Aorta (tissue), 5 donors: ENCODE measurements around the gene COBL. TPM values are rescaled to one million over a fixed set of nuclear protein-coding genes. Genes with fewer than 3 reads are reported as not detected.

Experiments used
- ATAC-seq: fragments of 200-7000 bp; cut with Tn5 transposase; one replicate; pipeline ENCODE4 v1.9.1; 2022; ENCODE audit warnings: moderate library complexity; ENCODE audit not compliant: low FRiP score
- DNase-seq, 2 donors: peaks; one replicate each; pipeline ENCODE4 v3.0.0-alpha.2; 2020
- H3K27ac ChIP-seq, 2 donors: one replicate each; pipeline ENCODE4 v1.5.1; 2013; ENCODE audit warnings: low read length in 2 of 2, mild to moderate bottlenecking in 2 of 2, moderate library complexity in 2 of 2, control low read depth in 1 of 2, inconsistent platforms in 1 of 2, low read depth in 1 of 2
- H3K27me3 ChIP-seq, 2 donors: one replicate each; pipeline ENCODE4 v1.6.1; 2013; ENCODE audit warnings: control low read depth in 1 of 2, low read length in 1 of 2, mild to moderate bottlenecking in 1 of 2, moderate library complexity in 1 of 2; ENCODE audit not compliant: insufficient read depth in 2 of 2, control insufficient read depth in 1 of 2
- H3K36me3 ChIP-seq, 2 donors: one replicate each; pipeline ENCODE4 v1.6.1; 2013; ENCODE audit warnings: control low read depth in 1 of 2, low read length in 1 of 2, mild to moderate bottlenecking in 1 of 2; ENCODE audit not compliant: insufficient read depth in 2 of 2, control insufficient read depth in 1 of 2
- H3K4me1 ChIP-seq, 2 donors: one replicate each; pipeline ENCODE4 v1.6.1; 2013; ENCODE audit warnings: low read length in 2 of 2, control low read depth in 1 of 2, mild to moderate bottlenecking in 1 of 2, moderate library complexity in 1 of 2; ENCODE audit not compliant: insufficient read depth in 2 of 2, control insufficient read depth in 1 of 2
- H3K4me3 ChIP-seq, 2 donors: one replicate each; pipeline ENCODE4 v1.5.1; 2013; ENCODE audit warnings: low read length in 2 of 2, control low read depth in 1 of 2, mild to moderate bottlenecking in 1 of 2
- H3K9me3 ChIP-seq: one replicate; pipeline ENCODE4 v1.6.1; 2013; ENCODE audit warnings: mild to moderate bottlenecking, low read length; ENCODE audit not compliant: control insufficient read depth
- WGBS, 2 donors: extraction: QIAGEN DNeasy Blood & Tissue Kit; methylation state at CpG; one replicate each; pipeline ENCODE4 v1.1.7; 2013; 5-methylcytosine and 5-hydroxymethylcytosine counted together
- intact Hi-C, 2 donors: fragments of 100-400 bp; cut with DNase I; formaldehyde crosslinking; loops; one replicate each; pipeline versions ENCODE4 v1.14.2 to v1.15.0; 2022
- polyA plus RNA-seq, 2 donors: library from polyadenylated mRNA; stranded (reverse); fragments of 200-250 nt; gene quantifications; one replicate each; pipeline ENCODE4 v1.2.3, GENCODE V29; 2013
- total RNA-seq, 2 donors: library from RNA; stranded (reverse); fragmentation: NEBNext Ultra II Directional; extraction: Animal tissue kit (Norgen Biotek cat#: 25700); gene quantifications; one replicate each; pipeline ENCODE4 v1.2.1, GENCODE V29; 2021
- donor health status: healthy with polysubstance abuse.
- donor health status: Bipolar disorder and iron deficiency.
- donor health status: DM: no; HTN: no; CAD: no.
- donor health status: DM: no; HTN: no; CAD: no.
- donor health status: DM: yes; HTN: yes; CAD: no.

The COBL gene
- total and polyA plus RNA-seq, 4 donors, result 0.31 to 5.3 (median 1.1) TPM

DNA sequence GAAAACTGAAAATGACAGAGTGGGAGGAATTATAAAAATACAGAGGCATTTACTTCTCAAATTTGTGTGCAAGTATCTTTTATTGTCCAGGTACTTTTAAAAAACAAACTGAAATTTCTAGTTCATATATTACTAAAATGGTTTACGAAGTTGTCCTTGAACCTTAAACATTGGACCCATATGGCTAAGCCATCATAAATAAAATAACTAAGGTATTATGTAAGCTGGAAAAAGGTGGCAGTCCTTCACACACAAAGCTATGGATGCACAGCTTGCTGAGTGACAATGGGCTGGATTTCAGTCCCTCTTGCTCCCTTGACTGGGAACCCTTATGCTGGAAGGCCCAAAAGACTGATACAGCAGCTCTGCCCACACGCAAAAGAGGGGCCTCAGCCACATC, 66.1 kb downstream of the COBL start:
- ATAC-seq (no peak), DNase-seq (no peak)
- intact Hi-C loops, result no loop called here
- no peak overlapping the region for H3K4me3 ChIP-seq
- WGBS, 2 donors, result 74% methylated on average over 2 of the region's 2 CpGs
- H3K4me1 ChIP-seq, result no peaks in the 10 kb centered on the region
- no peaks in the 10 kb centered on the region for H3K36me3 ChIP-seq
- no peak overlapping the region for H3K27ac ChIP-seq
- no peaks in the 10 kb centered on the region for H3K27me3 ChIP-seq
- H3K9me3 ChIP-seq, result no peaks in the 10 kb centered on the region

DNA sequence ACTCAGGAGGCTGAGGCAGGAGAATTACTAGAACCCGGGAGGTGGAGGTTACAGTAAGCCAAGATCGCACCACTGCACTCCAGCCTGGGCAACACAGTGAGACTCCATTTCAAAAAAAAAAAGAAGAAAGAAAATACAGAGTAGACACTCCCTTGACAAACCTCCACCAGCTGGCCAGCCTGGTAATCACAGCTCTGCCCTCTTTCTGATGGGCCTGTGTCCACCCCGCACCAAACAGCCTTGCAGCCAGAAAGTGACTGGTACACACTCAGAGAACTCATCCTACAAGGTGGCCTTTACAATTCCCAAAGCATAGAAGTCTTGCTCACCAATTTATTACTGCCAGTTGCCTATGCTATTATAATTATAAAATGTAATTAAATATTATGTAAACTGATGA, 66.6 kb downstream of the COBL start:
- no peak overlapping the region for H3K4me3 ChIP-seq
- H3K36me3 ChIP-seq, result no peaks in the 10 kb centered on the region
- H3K27ac ChIP-seq, result no peak overlapping the region
- no peaks in the 10 kb centered on the region for H3K4me1 ChIP-seq
- 89 to 93% methylated on average over 3 of the region's 3 CpGs for WGBS, 2 donors
- DNase-seq (no peak), ATAC-seq (no peak)
- H3K27me3 ChIP-seq, result no peaks in the 10 kb centered on the region
- intact Hi-C loops, result no loop called here
- H3K9me3 ChIP-seq, result no peaks in the 10 kb centered on the region

GRCh38 chr7:51249187-51249945, 67.2 kb downstream of the COBL start:
- H3K27ac ChIP-seq, result no peak overlapping the region

GRCh38 chr7:51246258-51247245, 70.1 kb downstream of the COBL start:
- H3K4me3 ChIP-seq, result no peak overlapping the region
- no peaks in the 10 kb centered on the region for H3K4me1 ChIP-seq
- H3K27ac ChIP-seq, result no peak overlapping the region
- no peak for ATAC-seq
- H3K27me3 ChIP-seq, result no peaks in the 10 kb centered on the region
- 74 to 77% methylated on average over 12 of the region's 12 CpGs for WGBS, 2 donors
- no peaks in the 10 kb centered on the region for H3K9me3 ChIP-seq
- intact Hi-C loops, result no loop called here
- no peak for DNase-seq
- no peaks in the 10 kb centered on the region for H3K36me3 ChIP-seq

More at GRCh38 chr7:51249187-51249945, 67.2 kb downstream of the COBL start:
- Histone ChIP-seq H3K4me1 (no peaks in the 10 kb centered on the region), H3K4me3 (no peak overlapping the region), H3K9me3 (no peaks in the 10 kb centered on the region), H3K27me3 (no peaks in the 10 kb centered on the region), H3K36me3 (no peaks in the 10 kb centered on the region)
- DNase-seq (no peak), ATAC-seq (no peak)
- WGBS, 2 donors, result 84 to 85% methylated on average over 5 of the region's 5 CpGs
- intact Hi-C loops, result no loop called here

DNA sequence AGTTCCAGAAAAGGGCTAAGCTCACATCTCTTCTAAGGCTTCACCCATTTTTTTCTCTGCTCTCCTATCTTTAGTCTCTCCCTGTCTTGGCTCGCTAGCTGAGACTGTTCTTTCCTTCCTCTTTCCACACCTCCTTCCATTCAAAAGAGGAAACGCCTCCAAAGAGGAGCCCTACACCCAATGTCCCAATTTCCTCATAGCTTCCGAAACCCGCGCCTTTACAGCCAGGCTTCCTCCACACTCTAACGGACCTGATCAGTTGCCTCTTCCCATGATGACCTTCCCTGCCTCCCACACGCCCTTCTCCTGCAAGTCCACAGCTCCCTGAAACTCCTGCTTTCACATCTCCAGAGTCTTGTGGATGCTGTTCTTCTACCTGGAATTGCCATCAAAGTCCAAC, 71.7 kb downstream of the COBL start:
- no peaks in the 10 kb centered on the region for H3K27me3 ChIP-seq
- 86 to 89% methylated on average over 7 of the region's 7 CpGs for WGBS, 2 donors
- intact Hi-C loops, result no loop called here
- no peak overlapping the region for H3K4me3 ChIP-seq
- H3K9me3 ChIP-seq, result no peaks in the 10 kb centered on the region
- H3K4me1 ChIP-seq, result no peaks in the 10 kb centered on the region
- no peak for ATAC-seq
- H3K36me3 ChIP-seq, result no peaks in the 10 kb centered on the region
- no peak overlapping the region for H3K27ac ChIP-seq
- DNase-seq, result no peak

- no peak for ATAC-seq
- Histone ChIP-seq H3K27me3 (no peaks in the 10 kb centered on the region), H3K9me3 (no peaks in the 10 kb centered on the region), H3K36me3 (no peaks in the 10 kb centered on the region), H3K4me1 (no peaks in the 10 kb centered on the region), H3K4me3 (no peak overlapping the region), H3K27ac (no peak overlapping the region)
- no peak for DNase-seq
- WGBS, 2 donors, result 76 to 86% methylated on average over 5 of the region's 5 CpGs
- intact Hi-C loops, result no loop called here
Observed at GRCh38 chr7:51244053-51244452, 72.6 kb downstream of the COBL start.

DNA sequence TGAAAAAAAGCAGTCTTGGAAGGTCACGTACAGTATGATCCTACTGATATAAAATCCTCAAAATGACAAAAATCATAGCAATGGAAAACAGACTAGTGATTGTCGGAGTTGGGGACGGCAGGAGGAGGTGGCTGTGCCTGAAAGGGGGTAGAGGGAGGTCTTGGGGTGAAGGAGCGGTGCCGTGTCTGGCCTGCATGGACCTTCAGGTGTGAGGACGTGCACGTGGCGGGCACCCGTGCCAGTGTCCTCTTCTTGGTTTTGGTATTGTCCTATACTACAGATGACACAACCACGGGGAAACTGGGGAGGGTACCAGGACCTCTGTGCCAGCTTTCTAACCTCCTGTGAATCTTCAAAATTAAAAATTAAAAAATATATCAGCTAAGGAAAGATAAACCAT, 73.0 kb downstream of the COBL start:
- Histone ChIP-seq H3K36me3 (no peaks in the 10 kb centered on the region), H3K9me3 (no peaks in the 10 kb centered on the region), H3K27me3 (no peaks in the 10 kb centered on the region), H3K27ac (no peak overlapping the region), H3K4me3 (no peak overlapping the region), H3K4me1 (no peaks in the 10 kb centered on the region)
- WGBS, 2 donors, result 94 to 96% methylated on average over 10 of the region's 10 CpGs
- no peak for DNase-seq
- no peak for ATAC-seq
- intact Hi-C loops, result no loop called here

- Histone ChIP-seq H3K4me1 (no peaks in the 10 kb centered on the region), H3K27me3 (no peaks in the 10 kb centered on the region), H3K4me3 (no peak overlapping the region), H3K36me3 (no peaks in the 10 kb centered on the region), H3K9me3 (no peaks in the 10 kb centered on the region), H3K27ac (no peak overlapping the region)
- no peak for ATAC-seq
- intact Hi-C loops, result no loop called here
- DNase-seq, result no peak
- WGBS, 2 donors, result 85 to 90% methylated on average over 16 of the region's 16 CpGs
Observed at GRCh38 chr7:51242881-51243518, 73.6 kb downstream of the COBL start.
